SK-N-MC (cell line): ENCODE measurements around the gene PREX1.

Source experiments
- EZH2 ChIP-seq: fragments of 200-600 bp; sonication (generic); IDR thresholded peaks from one replicate; pipeline ENCODE4 v1.6.1; 2017; ENCODE audit warnings: antibody characterized with exemption
- FOXP2 ChIP-seq: optimal IDR thresholded peaks from 2 replicates; pipeline ENCODE3; 2011; ENCODE audit warnings: mild to moderate bottlenecking, moderate library complexity; ENCODE audit not compliant: insufficient read depth; ENCODE audit errors: extremely low read length, control extremely low read depth
- POLR2AphosphoS5 ChIP-seq: IDR thresholded peaks from 2 replicates; pipeline ENCODE4 v1.6.1; 2012; ENCODE audit warnings: mild to moderate bottlenecking, low read depth, low read length, borderline replicate concordance

DNA sequence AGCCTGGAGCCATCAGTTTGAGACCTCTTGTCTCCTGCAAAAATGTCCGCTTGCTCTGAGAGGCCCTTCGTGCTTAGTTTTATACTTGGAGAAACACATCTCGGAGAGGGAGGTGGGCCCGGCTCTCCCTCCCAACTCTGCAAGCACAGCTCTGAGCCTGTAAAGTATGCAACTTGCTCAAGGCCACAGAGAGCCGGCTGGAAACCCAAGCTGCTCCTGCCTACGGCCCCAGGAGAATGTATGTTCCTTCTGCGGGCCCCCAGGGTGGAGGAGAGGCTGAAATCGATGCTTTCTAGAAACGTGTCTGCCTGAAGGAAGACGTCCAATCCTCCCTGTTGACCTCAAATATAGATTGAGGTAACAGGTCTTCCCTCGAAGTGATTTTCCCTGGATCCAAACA, 205.4 kb downstream of the PREX1 start:
- TF ChIP-seq EZH2 (no peak), POLR2AphosphoS5 (no peak), FOXP2 (no peak)
